HFFc6 (cell line): ENCODE results near the gene SRGAP3. TPM values are rescaled to one million over a fixed set of nuclear protein-coding genes. Genes with fewer than 3 reads are reported as not detected.

Source experiments
- DNase-seq: peaks from one replicate; pipeline ENCODE4 v3.0.0-alpha.2; 2018
- H3K27ac Mint-ChIP-seq: 2 replicates; pipeline ENCODE4 v1.8.0; 2020; ENCODE audit warnings: mild to moderate bottlenecking, mixed read lengths
- H3K27me3 Mint-ChIP-seq: 2 replicates; pipeline ENCODE4 v1.8.0; 2021; ENCODE audit warnings: mild to moderate bottlenecking, moderate library complexity, mixed read lengths; ENCODE audit not compliant: insufficient read depth
- H3K36me3 Mint-ChIP-seq: 2 replicates; pipeline ENCODE4 v1.8.0; 2021; ENCODE audit warnings: low read depth, mixed read lengths
- H3K4me1 Mint-ChIP-seq: 2 replicates; pipeline ENCODE4 v1.8.0; 2020; ENCODE audit warnings: low read depth, mixed read lengths
- H3K4me3 Mint-ChIP-seq: 2 replicates; pipeline ENCODE4 v1.8.0; 2020; ENCODE audit warnings: mild to moderate bottlenecking, moderate library complexity, mixed read lengths
- H3K9me3 Mint-ChIP-seq: 2 replicates; pipeline ENCODE4 v1.8.0; 2020; ENCODE audit warnings: mild to moderate bottlenecking, mixed read lengths
- CTCF ChIP-seq: fragments of 200-600 bp; sonication (generic); IDR thresholded peaks from 2 replicates; pipeline ENCODE4 v1.5.0; 2021; ENCODE audit warnings: antibody characterized with exemption, mild to moderate bottlenecking
- total RNA-seq, 6 experiments: library from RNA; stranded (reverse); fragmentation: NEBNext Ultra II Directional; extraction: Animal tissue kit (Norgen Biotek cat#: 25700); gene quantifications; 2 replicates in 1 of 6; 3 replicates in 5 of 6; pipeline ENCODE4 v1.2.3, GENCODE V29; 2021

Gene SRGAP3
- total RNA-seq, 6 experiments from 2014 or later, result 0.23 to 0.92 (median 0.77) TPM

DNA sequence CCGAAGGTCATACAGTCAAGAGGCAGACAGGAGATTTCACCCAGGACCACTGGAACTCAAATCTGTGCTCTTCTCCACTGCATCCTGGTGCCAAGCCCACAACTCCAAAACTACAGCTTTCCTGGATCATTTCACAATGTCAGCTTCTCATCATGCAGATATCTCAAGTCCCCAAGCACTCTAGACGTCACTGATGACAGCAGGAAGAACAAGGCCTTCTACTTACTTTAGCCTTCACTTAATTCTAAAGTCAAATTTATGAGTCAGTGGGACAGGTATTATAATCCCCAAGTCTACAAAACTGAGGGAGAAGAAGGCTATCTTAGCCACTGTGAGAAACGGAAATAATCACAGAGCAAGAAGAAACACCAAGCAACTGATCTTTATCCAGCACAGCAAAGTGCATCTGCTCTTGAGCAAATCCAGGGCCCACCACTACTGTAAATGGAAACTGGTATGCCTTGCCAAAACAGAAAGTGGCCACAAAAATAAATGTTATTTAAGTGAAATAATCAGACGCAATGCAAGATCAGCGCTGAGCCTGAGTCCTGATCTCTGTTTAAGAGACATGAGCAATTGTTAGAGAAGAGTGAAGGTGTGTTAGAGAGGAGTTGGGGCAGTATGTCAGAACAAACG lies 287.1 kb downstream of the SRGAP3 start:
- no peaks in the 10 kb centered on the region for H3K9me3 Mint-ChIP-seq
- peaks cover 40% of the 10 kb centered on the region for H3K36me3 Mint-ChIP-seq
- peaks cover 85% of the 10 kb centered on the region for H3K4me1 Mint-ChIP-seq
- H3K4me3 Mint-ChIP-seq, result peak overlapping the region; percentile 97
- peaks cover 1% of the 10 kb centered on the region; the same call in 1 of the 2 replicates for H3K27me3 Mint-ChIP-seq
- DNase-seq, result no peak
- peak overlapping the region; percentile 88 for H3K27ac Mint-ChIP-seq
- TF ChIP-seq CTCF, result no peak

DNA sequence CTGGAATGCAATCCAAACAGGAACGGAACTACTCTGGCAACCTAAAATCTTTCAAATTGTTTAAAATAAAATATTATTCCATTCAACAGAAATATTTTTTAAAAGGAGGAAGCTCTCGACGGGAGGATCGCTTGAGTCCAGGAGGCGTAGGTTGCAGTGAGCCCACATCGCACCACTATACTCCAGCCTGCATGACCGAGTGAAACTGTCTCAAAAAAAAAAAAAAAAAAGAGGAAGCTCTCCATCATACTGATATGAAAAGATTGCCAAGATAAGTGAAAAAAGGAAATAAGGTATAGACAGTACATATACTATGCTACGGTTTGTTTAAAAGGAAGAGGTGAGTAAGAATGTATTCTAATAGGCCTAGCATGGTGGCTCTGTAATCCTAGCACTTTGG lies 289.8 kb downstream of the SRGAP3 start:
- DNase-seq, result no peak
- H3K4me1 Mint-ChIP-seq, result peaks cover 96% of the 10 kb centered on the region
- peaks cover 49% of the 10 kb centered on the region for H3K36me3 Mint-ChIP-seq
- H3K27ac Mint-ChIP-seq, result no peak overlapping the region; the same call in 1 of the 2 replicates
- H3K9me3 Mint-ChIP-seq, result no peaks in the 10 kb centered on the region
- H3K4me3 Mint-ChIP-seq, result no peak overlapping the region
- no peaks in the 10 kb centered on the region for H3K27me3 Mint-ChIP-seq
- TF ChIP-seq CTCF, result no peak

DNA sequence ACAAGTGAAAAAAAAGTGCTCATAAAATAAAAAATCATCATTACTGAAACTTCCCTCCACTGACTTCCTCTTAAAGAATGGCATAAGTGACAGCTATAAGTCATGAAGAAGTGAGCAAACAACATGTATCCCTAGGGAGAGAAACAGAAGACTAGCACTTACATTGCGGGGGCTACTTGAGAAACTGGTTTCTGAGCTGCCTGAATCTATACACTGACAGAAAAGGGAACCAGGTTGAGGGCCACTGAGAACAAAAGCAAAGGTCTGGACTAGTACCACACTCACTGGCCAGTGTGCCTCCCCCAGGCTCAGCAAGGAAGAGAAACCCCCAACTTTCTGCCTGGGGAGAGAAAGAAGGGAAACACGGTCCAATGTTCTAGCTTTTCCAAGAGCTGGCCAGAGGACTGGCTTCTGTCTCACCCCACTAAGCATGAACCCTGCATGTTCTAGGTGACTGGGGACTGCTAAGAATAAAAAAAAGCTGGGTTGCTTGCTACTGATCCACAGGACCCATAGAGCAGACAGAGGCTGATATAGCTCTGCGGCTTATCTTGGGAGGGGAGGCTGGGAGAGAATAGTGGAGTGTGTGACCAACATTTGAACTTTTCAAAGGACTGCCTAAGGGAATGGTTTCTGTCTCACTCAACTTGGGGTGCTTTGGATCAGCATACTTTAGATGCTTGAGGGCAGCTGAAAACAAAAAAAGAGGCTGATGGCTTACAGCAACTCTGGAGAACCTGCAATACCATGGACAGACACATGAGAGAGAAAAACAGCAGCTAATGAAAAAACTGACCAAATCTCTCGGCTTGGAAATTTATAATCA lies 294.3 kb downstream of the SRGAP3 start:
- H3K36me3 Mint-ChIP-seq, result peaks cover 51% of the 10 kb centered on the region
- no peak overlapping the region; the same call in 1 of the 2 replicates for H3K4me3 Mint-ChIP-seq
- peak; percentile 82 for DNase-seq
- H3K4me1 Mint-ChIP-seq, result peaks cover 96% of the 10 kb centered on the region
- H3K9me3 Mint-ChIP-seq, result no peaks in the 10 kb centered on the region
- no peaks in the 10 kb centered on the region for H3K27me3 Mint-ChIP-seq
- H3K27ac Mint-ChIP-seq, result peak overlapping the region; percentile 68
- TF ChIP-seq CTCF, result peak; percentile 57

- no peak for TF ChIP-seq CTCF
Observed at GRCh38 chr3:8953313-8953712, 296.1 kb downstream of the SRGAP3 start.

GRCh38 chr3:8952130-8952529 lies 297.3 kb downstream of the SRGAP3 start:
- TF ChIP-seq CTCF, result no peak

More at GRCh38 chr3:8953313-8953712, 296.1 kb downstream of the SRGAP3 start:
- Mint-ChIP-seq H3K4me1 (peaks cover 87% of the 10 kb centered on the region), H3K9me3 (no peaks in the 10 kb centered on the region), H3K27me3 (no peaks in the 10 kb centered on the region), H3K27ac (no peak overlapping the region), H3K36me3 (peaks cover 32% of the 10 kb centered on the region), H3K4me3 (no peak overlapping the region)
- DNase-seq, result no peak

More at GRCh38 chr3:8952130-8952529, 297.3 kb downstream of the SRGAP3 start:
- Mint-ChIP-seq H3K4me1 (peaks cover 86% of the 10 kb centered on the region), H3K9me3 (no peaks in the 10 kb centered on the region), H3K27ac (no peak overlapping the region), H3K36me3 (peaks cover 27% of the 10 kb centered on the region), H3K27me3 (no peaks in the 10 kb centered on the region), H3K4me3 (no peak overlapping the region)
- no peak for DNase-seq
